K562 treated with DMSO at 1 percent for 4 hours (cell line): Measurements from ENCODE around the gene SCP2. TPM values are rescaled to one million over a fixed set of nuclear protein-coding genes. Genes with fewer than 3 reads are reported as not detected.

Experiments
- total RNA-seq: library from RNA; unstranded; fragments of 300-600 nt; gene quantifications from 2 replicates; pipeline ENCODE4 v1.2.3, GENCODE V29; 2022; ENCODE audit not compliant: insufficient read depth

SCP2 gene, protein sequence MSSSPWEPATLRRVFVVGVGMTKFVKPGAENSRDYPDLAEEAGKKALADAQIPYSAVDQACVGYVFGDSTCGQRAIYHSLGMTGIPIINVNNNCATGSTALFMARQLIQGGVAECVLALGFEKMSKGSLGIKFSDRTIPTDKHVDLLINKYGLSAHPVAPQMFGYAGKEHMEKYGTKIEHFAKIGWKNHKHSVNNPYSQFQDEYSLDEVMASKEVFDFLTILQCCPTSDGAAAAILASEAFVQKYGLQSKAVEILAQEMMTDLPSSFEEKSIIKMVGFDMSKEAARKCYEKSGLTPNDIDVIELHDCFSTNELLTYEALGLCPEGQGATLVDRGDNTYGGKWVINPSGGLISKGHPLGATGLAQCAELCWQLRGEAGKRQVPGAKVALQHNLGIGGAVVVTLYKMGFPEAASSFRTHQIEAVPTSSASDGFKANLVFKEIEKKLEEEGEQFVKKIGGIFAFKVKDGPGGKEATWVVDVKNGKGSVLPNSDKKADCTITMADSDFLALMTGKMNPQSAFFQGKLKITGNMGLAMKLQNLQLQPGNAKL
- 79.9 and 83.9 TPM in 2 replicates for total RNA-seq

DNA sequence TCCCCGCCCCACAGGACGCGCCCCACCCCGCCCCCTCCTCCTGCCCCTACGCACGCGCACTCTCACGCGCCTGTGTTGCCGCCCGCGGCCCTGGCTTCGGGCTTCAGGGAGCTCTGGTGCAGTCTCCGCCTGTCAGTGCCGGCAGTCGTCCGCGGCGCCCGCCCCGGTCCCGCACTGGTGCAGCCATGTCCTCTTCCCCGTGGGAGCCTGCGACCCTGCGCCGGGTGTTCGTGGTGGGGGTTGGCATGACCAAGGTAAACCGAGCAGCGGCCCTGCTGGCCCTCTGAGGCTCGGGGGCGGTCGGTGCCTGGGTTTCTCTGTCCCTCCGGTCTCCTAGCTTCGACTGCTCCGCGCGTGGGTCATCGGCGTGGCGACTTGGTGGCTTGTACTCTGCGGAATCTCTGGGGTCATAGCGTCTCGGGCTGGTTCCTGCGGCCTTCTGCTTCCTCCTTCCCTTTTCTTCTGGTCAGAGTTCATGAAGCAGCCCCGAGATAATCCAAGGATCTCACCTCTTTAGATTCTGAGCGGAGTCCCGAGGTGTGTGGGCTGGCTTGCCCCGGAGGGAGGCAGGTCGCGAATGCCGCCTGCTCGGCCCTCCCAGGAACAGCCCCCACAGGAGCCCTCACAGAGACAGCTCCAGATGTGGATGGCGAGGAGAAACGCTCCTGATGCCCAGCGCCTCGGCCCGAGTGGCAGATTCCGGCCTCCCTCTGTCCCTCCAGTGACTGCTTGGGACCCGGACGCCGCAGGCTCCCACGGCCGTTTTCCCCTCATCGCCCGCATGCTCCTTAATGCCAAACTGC, at the start of gene SCP2:
Gene SCP2, plus strand, starts transcription at position 65 of the 803 bp plus-strand sequence. Its CDS starts 121 bp downstream, at position 186.

GRCh38 chr1:53061859-53062707, 135.0 kb downstream of the SCP2 start, which contains the start of gene PODN:
TSS of gene PODN (plus strand) at chr1:53062213. CDS start at chr1:53069856, 7,643 bp downstream.

Other genes with a start within 250 kb of the SCP2 start
- gene COA7, start 228.9 kb upstream of the SCP2 start, total RNA-seq: 9.1 and 13.8 TPM in 2 replicates
- 8.5 and 11.7 TPM in 2 replicates for gene ZYG11B, start 200.8 kb upstream of the SCP2 start, total RNA-seq
- 3.2 and 4.3 TPM in 2 replicates for gene ZYG11A, start 84.5 kb upstream of the SCP2 start, total RNA-seq
- gene ECHDC2, start 5.5 kb upstream of the SCP2 start, total RNA-seq: 2.8 and 5.9 TPM in 2 replicates
- gene PODN, start 134.9 kb downstream of the SCP2 start, total RNA-seq: not detected in 2 replicates
- not detected in 2 replicates for gene SLC1A7, start 215.4 kb downstream of the SCP2 start, total RNA-seq